RWPE2 (cell line): ENCODE measurements around the gene COX6B2.

ENCODE experiments used
- ATAC-seq: fragments of 200-7000 bp; cut with Tn5 transposase; 3 replicates; pipeline ENCODE4 v1.9.1; 2021; ENCODE audit warnings: low read depth
- DNase-seq: peaks from one replicate; pipeline ENCODE4 v3.0.0-alpha.2; 2020; ENCODE audit warnings: low spot score
- H3K27ac ChIP-seq: fragments of 450-650 bp; 2 replicates; pipeline ENCODE4 v1.5.1; 2017; ENCODE audit warnings: mild to moderate bottlenecking; ENCODE audit not compliant: poor library complexity, severe bottlenecking
- H3K27me3 ChIP-seq: fragments of 250-450 bp; sonication (Bioruptor Pico); 2 replicates; pipeline ENCODE4 v1.5.1; 2021; ENCODE audit warnings: mild to moderate bottlenecking, moderate library complexity; ENCODE audit not compliant: insufficient read depth, poor library complexity, severe bottlenecking
- H3K36me3 ChIP-seq: fragments of 250-450 bp; sonication (Bioruptor Pico); 2 replicates; pipeline ENCODE4 v1.5.1; 2020; ENCODE audit warnings: low read depth, mild to moderate bottlenecking, moderate library complexity
- H3K4me1 ChIP-seq: fragments of 250-450 bp; sonication (Bioruptor Pico); 2 replicates; pipeline ENCODE4 v1.5.1; 2021; ENCODE audit warnings: mild to moderate bottlenecking, moderate library complexity; ENCODE audit not compliant: insufficient read depth, poor library complexity, severe bottlenecking
- H3K4me3 ChIP-seq: fragments of 250-450 bp; sonication (Bioruptor Pico); 2 replicates; pipeline ENCODE4 v1.5.1; 2021; ENCODE audit warnings: mild to moderate bottlenecking, moderate library complexity; ENCODE audit not compliant: severe bottlenecking
- H3K9me3 ChIP-seq: fragments of 250-450 bp; sonication (Bioruptor Pico); 2 replicates; pipeline ENCODE4 v1.5.1; 2021; ENCODE audit warnings: mild to moderate bottlenecking, moderate library complexity; ENCODE audit not compliant: severe bottlenecking
- CTCF ChIP-seq: fragments of 450-650 bp; IDR thresholded peaks from one replicate; pipeline ENCODE4 v1.5.1; 2017; ENCODE audit warnings: mild to moderate bottlenecking, moderate library complexity; ENCODE audit not compliant: poor library complexity, severe bottlenecking

Gene COX6B2

GRCh38 chr19:55369653-55370304, 15.3 kb upstream of the COX6B2 start:
- peak overlapping the region; percentile 48 for H3K27ac ChIP-seq
- DNase-seq: peak; percentile 87

GRCh38 chr19:55368701-55369563, 14.4 kb upstream of the COX6B2 start:
- peaks cover 8% of the 10 kb centered on the region for H3K4me1 ChIP-seq
- DNase-seq (peak; percentile 68), ATAC-seq (peak; percentile 22; the same call in 2 of the 3 replicates)
- H3K36me3 ChIP-seq: no peaks in the 10 kb centered on the region
- H3K4me3 ChIP-seq: peak overlapping the region; percentile 26
- no peaks in the 10 kb centered on the region for H3K9me3 ChIP-seq
- peak overlapping the region; percentile 48 for H3K27ac ChIP-seq
- TF ChIP-seq CTCF: no peak
- H3K27me3 ChIP-seq: no peaks in the 10 kb centered on the region

More at GRCh38 chr19:55369653-55370304, 15.3 kb upstream of the COX6B2 start:
- Histone ChIP-seq H3K4me1 (peaks cover 8% of the 10 kb centered on the region), H3K4me3 (peak overlapping the region; percentile 46), H3K36me3 (no peaks in the 10 kb centered on the region), H3K9me3 (no peaks in the 10 kb centered on the region), H3K27me3 (no peaks in the 10 kb centered on the region)
- TF ChIP-seq CTCF: no peak
- peak; percentile 79 for ATAC-seq

GRCh38 chr19:55368106-55368505, 13.6 kb upstream of the COX6B2 start:
- peaks cover 8% of the 10 kb centered on the region for H3K4me1 ChIP-seq
- no peak for ATAC-seq
- DNase-seq: no peak
- no peaks in the 10 kb centered on the region for H3K27me3 ChIP-seq
- no peaks in the 10 kb centered on the region for H3K9me3 ChIP-seq
- no peak for TF ChIP-seq CTCF
- no peaks in the 10 kb centered on the region for H3K36me3 ChIP-seq
- no peak overlapping the region for H3K4me3 ChIP-seq
- peak overlapping the region; percentile 48 for H3K27ac ChIP-seq

GRCh38 chr19:55366790-55367189, 12.3 kb upstream of the COX6B2 start:
- DNase-seq (no peak), ATAC-seq (no peak)
- no peak for TF ChIP-seq CTCF
- Histone ChIP-seq H3K4me1 (no peaks in the 10 kb centered on the region), H3K27ac (no peak overlapping the region), H3K9me3 (no peaks in the 10 kb centered on the region), H3K27me3 (no peaks in the 10 kb centered on the region), H3K4me3 (no peak overlapping the region), H3K36me3 (no peaks in the 10 kb centered on the region)
